Kasumi-1 (cell line): ENCODE measurements around the gene FGFR3.

Experiments
- DNase-seq, 2 experiments: peaks; one replicate each; lab custom pipeline; 2025; lab: John Stamatoyannopoulos, UW

The FGFR3 gene

DNA sequence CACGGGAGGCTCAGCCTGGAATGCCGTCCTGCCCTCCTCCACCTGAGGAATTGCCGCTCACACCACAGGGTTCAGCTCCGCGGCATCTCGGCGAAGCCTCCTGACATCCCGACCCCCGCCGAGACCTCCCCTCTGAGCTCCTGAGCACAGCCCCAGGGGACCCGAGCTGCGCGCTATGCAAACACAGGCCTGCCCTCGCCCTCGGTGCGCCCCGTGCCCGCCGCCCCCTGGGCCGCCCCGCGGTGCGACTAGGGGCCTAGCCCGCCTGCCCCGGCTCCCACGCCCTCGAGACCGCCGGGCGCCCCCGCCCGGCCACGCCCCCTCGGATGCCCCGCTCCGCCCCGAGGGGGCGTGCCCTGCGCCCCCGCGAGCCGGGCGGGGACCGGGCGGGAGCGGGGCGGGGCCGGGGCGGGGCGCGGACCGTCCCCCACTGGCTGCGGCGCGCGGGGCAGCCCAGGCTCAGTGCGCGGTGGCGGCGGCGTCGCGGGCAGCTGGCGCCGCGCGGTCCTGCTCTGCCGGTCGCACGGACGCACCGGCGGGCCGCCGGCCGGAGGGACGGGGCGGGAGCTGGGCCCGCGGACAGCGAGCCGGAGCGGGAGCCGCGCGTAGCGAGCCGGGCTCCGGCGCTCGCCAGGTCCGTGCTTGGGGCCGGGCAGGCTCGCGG is at the start of gene FGFR3:
TSS of gene FGFR3 (plus strand) at position 462 of the 664 bp plus-strand sequence. CDS start 642 bp downstream, outside the sequence.
- DNase-seq, result no peak

DNA sequence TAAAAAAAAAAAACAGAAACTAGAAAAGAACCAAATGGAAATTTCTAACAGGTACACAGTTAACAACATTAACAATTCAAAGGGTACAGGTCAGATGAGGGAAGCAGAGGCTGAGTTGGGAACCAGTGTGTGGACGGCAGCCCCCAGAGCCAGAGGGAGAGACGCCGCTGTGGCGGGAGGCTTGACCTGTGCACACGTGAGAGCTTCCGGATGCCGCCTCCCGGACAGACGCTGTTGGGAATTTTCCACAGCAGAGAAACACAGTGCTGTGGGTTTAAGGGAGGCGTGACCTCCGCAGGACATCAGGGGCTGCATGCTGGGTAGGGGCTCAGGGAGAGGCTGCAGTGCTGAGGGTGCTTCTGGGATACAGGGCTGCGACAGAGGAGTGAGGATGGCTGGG is 49.5 kb upstream of the FGFR3 start:
- DNase-seq, result no peak

- DNase-seq, result no peak
These were observed 49.1 kb upstream of the FGFR3 start for GRCh38 chr4:1743975-1744374.

GRCh38 chr4:1744552-1744951 is 48.5 kb upstream of the FGFR3 start:
- no peak for DNase-seq

GRCh38 chr4:1745165-1745564 is 47.9 kb upstream of the FGFR3 start:
- no peak for DNase-seq

- DNase-seq, result no peak
These were observed 47.4 kb upstream of the FGFR3 start for GRCh38 chr4:1745697-1746096.

GRCh38 chr4:1746265-1746691 is 46.8 kb upstream of the FGFR3 start:
- DNase-seq, result peak; percentile 48 to 54

- no peak for DNase-seq
These were observed 46.0 kb upstream of the FGFR3 start for GRCh38 chr4:1746919-1747602.

- DNase-seq, result no peak
These were observed 45.5 kb upstream of the FGFR3 start for GRCh38 chr4:1747603-1747967.

GRCh38 chr4:1748465-1748995 is 44.6 kb upstream of the FGFR3 start:
- DNase-seq, result peak; percentile 63 to 69

DNA sequence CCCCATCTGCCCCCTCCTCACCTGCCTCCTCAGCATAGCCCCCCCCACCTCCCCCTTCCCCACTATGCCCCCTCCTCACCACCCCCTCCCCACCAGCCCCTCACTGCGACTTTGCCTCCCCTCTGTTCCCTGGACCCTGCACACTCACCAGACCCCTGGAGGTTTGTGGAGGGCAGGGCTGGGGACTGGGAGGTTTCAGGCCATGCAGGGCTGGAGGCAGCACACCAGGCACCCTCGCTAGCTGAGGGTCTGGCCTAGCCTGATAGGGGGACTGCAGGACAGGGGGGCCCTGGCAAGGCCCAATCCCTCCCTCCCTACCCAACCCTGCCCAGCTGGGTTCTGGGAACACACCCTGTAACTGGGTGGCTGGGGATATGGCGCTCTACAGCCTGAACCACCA is 43.7 kb upstream of the FGFR3 start:
- DNase-seq, result no peak

DNA sequence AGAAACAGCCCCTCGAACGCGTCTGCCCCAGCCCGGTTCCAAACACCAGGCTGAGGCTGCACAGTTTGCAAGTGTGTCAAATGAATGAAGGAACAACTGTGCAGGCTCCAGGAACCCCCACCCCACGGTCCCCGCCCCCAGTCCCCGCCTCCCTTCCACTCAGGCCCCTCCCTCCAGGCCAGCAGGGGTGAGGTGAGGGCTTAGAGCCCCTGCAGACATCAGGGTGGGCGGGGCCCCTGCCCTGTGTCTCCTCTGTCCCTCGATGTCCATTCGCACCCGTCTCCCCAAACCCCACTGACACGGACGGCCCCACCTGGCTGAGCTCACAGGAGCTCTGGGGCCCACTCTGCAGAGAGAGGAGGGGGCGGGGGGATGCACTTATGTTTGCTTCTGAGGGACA is 43.3 kb upstream of the FGFR3 start:
- no peak for DNase-seq

- DNase-seq, result no peak
These were observed 42.5 kb upstream of the FGFR3 start for GRCh38 chr4:1750381-1751154.

GRCh38 chr4:1751155-1751918 is 41.8 kb upstream of the FGFR3 start:
- no peak for DNase-seq

DNA sequence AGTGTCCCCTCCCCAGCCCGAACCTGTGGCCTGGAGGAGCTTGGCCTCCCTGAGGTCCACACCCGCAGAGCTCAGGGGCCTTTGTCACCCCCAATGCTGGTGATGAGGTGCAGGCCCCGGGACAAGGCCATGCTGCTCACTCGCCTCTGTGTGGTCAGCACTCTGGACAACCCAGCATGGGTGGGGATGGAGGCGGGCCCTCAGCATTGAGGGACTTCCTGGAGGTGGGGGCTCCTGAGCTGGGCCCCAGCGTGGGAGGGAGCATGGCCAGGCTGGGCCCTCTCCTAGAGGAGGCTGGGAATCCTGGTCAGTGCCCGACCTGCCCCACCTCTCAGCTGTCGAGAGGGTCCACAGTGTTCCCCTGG is 41.2 kb upstream of the FGFR3 start:
- no peak for DNase-seq

GRCh38 chr4:1752284-1753041 is 40.6 kb upstream of the FGFR3 start:
- DNase-seq, result peak; percentile 20 to 26

GRCh38 chr4:1753294-1753696 is 39.8 kb upstream of the FGFR3 start:
- DNase-seq, result no peak

DNA sequence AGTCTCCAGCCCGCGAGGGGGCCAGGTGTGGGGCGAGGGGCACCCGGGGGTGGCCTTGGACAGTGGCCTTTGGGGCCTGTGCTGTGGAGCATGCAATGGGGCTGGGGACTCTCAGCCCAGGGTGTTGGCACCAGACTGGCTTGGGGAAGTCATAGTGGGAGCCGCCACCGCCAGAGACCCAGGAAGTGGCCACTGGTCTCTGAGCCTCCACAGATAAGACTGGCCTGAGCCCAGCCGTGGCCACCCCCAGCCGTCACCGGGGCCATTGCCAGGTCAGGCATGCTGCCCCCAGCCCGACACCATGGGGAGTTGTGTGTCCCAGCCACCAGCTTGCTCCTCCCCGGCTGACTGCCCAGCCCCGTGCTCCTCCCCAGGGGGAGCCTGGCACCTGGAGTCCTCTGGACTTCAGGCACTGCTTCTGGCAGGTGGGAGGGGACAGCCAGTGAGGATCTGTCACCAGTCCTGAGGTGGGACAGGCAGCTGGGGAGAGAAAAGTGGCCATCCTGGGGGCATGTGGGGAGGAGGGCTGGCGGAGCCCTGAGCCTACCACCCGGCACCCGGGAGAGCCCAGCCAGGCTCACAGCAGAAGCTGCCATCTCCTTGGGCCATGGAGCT is 39.3 kb upstream of the FGFR3 start:
- no peak for DNase-seq

GRCh38 chr4:1754336-1754735 is 38.8 kb upstream of the FGFR3 start:
- DNase-seq, result no peak

DNA sequence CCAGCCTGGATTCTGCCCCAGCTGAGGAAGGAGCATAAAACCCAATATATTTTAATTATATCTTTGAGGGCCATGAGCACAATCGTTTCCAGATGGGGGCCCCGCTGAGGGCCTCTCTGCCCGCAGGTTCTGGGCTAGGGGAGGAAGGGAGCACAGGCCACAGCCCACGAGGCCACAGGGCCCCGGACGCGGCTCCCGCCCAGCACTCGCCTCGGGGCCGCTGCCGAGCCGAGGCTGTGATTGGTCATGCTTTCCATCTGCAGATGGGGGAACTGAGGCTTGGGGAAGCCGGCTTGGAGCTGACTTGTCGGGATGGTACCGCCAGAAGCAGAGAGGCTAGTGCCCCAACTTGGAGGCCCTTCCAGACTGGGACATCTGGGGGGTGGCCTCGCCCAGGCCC is 37.8 kb upstream of the FGFR3 start:
- DNase-seq, result no peak

DNA sequence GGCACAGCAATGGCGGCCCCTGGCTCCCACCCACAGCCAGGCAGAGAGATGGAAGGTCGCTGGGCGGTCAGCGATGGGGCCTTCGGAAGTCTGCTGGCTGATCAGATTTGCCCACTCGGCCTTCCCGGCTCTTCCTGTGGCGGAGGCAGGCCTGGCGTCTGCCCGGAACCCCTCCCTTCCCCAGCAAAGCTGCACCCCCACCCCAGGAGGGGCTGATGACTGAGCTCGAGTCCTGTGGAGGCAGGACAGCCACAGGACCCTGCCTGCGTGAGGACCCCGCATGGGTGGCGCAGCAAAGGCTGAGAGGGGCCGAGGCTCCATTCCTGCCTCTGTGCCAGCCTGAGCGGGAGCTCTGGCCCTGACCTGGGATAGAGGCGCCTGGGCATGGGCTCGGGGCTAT is 37.0 kb upstream of the FGFR3 start:
- DNase-seq, result no peak
